Type B pancreatic cell (in vitro differentiated cells): ENCODE measurements around the gene DIRAS3. TPM values are rescaled to one million over a fixed set of nuclear protein-coding genes. Genes with fewer than 3 reads are reported as not detected.

ENCODE experiments used
- DNase-seq: peaks from one replicate; pipeline ENCODE4 v3.0.0; 2021; ENCODE audit warnings: mixed read lengths; ENCODE audit not compliant: unreplicated experiment; ENCODE audit errors: extremely low spot score
- H3K27ac Mint-ChIP-seq: 2 replicates; pipeline ENCODE4 v1.8.0; 2021; ENCODE audit warnings: mild to moderate bottlenecking, mixed read lengths
- H3K27me3 Mint-ChIP-seq: 2 replicates; pipeline ENCODE4 v1.8.0; 2021; ENCODE audit warnings: mixed read lengths
- H3K36me3 Mint-ChIP-seq: 2 replicates; pipeline ENCODE4 v1.8.0; 2021; ENCODE audit warnings: mixed read lengths
- H3K4me1 Mint-ChIP-seq: one replicate; pipeline ENCODE4 v1.8.0; 2021; ENCODE audit warnings: mixed read lengths; ENCODE audit not compliant: unreplicated experiment
- H3K4me3 Mint-ChIP-seq: 2 replicates; pipeline ENCODE4 v1.8.0; 2021; ENCODE audit warnings: mild to moderate bottlenecking, mixed read lengths
- H3K9me3 Mint-ChIP-seq: 2 replicates; pipeline ENCODE4 v1.8.0; 2021; ENCODE audit warnings: mixed read lengths
- CTCF ChIP-seq: fragments of 200-600 bp; sonication (generic); conservative IDR thresholded peaks from 2 replicates; pipeline ENCODE4 v1.5.0; 2021; ENCODE audit warnings: antibody characterized with exemption, mild to moderate bottlenecking
- long read RNA-seq: library from polyadenylated mRNA; unstranded; transcript quantifications from one replicate; pipeline ENCODE4 v2.0.0, GENCODE V29; 2020
- total RNA-seq: library from RNA; stranded (reverse); gene quantifications from 2 replicates; pipeline ENCODE4 v1.2.1, GENCODE V29; 2021; ENCODE audit warnings: low replicate concordance

Gene DIRAS3
- total RNA-seq, result 3.0 and 4.4 TPM in 2 replicates
- long read RNA-seq, transcript DIRAS3-202 (2 exons, 1,481 nt), result major isoform, 30 of 32 reads
- long read RNA-seq, partial matches to known transcripts, result 2 of 32 reads
- long read RNA-seq, other reads (novel, unspliced or antisense), result 0 of 32 reads

GRCh38 chr1:68049941-68050878, at the start of gene DIRAS3:
Gene DIRAS3 (minus strand): TSS chr1:68050627. CDS start chr1:68047297, 3,330 bp downstream.
- DNase-seq, result no peak
- no peaks in the 10 kb centered on the region for H3K4me1 Mint-ChIP-seq
- H3K9me3 Mint-ChIP-seq, result no peaks in the 10 kb centered on the region
- H3K27ac Mint-ChIP-seq, result peak within 1 kb of the TSS; percentile 72
- peaks cover 20% of the 10 kb centered on the region for H3K27me3 Mint-ChIP-seq
- H3K4me3 Mint-ChIP-seq, result peak within 1 kb of the TSS; percentile 85
- TF ChIP-seq CTCF, result no peak
- no peaks in the 10 kb centered on the region for H3K36me3 Mint-ChIP-seq

- no peaks in the 10 kb centered on the region for H3K36me3 Mint-ChIP-seq
- H3K4me1 Mint-ChIP-seq, result no peaks in the 10 kb centered on the region
- H3K4me3 Mint-ChIP-seq, result no peak overlapping the region
- no peak overlapping the region for H3K27ac Mint-ChIP-seq
- no peaks in the 10 kb centered on the region for H3K27me3 Mint-ChIP-seq
- TF ChIP-seq CTCF, result no peak
- no peak for DNase-seq
- H3K9me3 Mint-ChIP-seq, result peaks cover 6% of the 10 kb centered on the region
These were observed 43.3 kb upstream of the DIRAS3 start for GRCh38 chr1:68093737-68094136.

GRCh38 chr1:68087184-68087583, 36.8 kb upstream of the DIRAS3 start:
- DNase-seq, result no peak
- TF ChIP-seq CTCF, result no peak
- H3K36me3 Mint-ChIP-seq, result no peaks in the 10 kb centered on the region
- no peaks in the 10 kb centered on the region for H3K27me3 Mint-ChIP-seq
- no peaks in the 10 kb centered on the region for H3K4me1 Mint-ChIP-seq
- peaks cover 4% of the 10 kb centered on the region for H3K9me3 Mint-ChIP-seq
- H3K4me3 Mint-ChIP-seq, result no peak overlapping the region
- H3K27ac Mint-ChIP-seq, result no peak overlapping the region

- TF ChIP-seq CTCF, result no peak
- Mint-ChIP-seq H3K27me3 (no peaks in the 10 kb centered on the region), H3K36me3 (no peaks in the 10 kb centered on the region), H3K27ac (no peak overlapping the region), H3K4me3 (no peak overlapping the region), H3K4me1 (no peaks in the 10 kb centered on the region), H3K9me3 (no peaks in the 10 kb centered on the region)
- DNase-seq, result no peak
These were observed 35.3 kb upstream of the DIRAS3 start for GRCh38 chr1:68085752-68086151.

- no peaks in the 10 kb centered on the region for H3K27me3 Mint-ChIP-seq
- no peaks in the 10 kb centered on the region for H3K4me1 Mint-ChIP-seq
- H3K36me3 Mint-ChIP-seq, result no peaks in the 10 kb centered on the region
- no peak for DNase-seq
- TF ChIP-seq CTCF, result no peak
- no peak overlapping the region for H3K27ac Mint-ChIP-seq
- H3K4me3 Mint-ChIP-seq, result no peak overlapping the region
- no peaks in the 10 kb centered on the region for H3K9me3 Mint-ChIP-seq
These were observed 33.3 kb upstream of the DIRAS3 start for GRCh38 chr1:68083686-68084085.
